Measurements from ENCODE around the gene GPR180. TPM values are rescaled to one million over a fixed set of nuclear protein-coding genes. Genes with fewer than 3 reads are reported as not detected.

Gene GPR180
- total RNA-seq, 2 donors from 2014 or later: 4.6 to 6.0 TPM

GRCh38 chr13:94662274-94662945 is 60.8 kb downstream of the GPR180 start:
- Histone ChIP-seq H3K36me3 (replicated peaks in 1 of 2; ENCODE audit: insufficient read depth in 1 of 2, low read depth in 2 of 2) (no peaks in the 10 kb centered on the region), H3K4me1 (peaks cover 4% of the 10 kb centered on the region), H3K27me3 (peaks cover 0 to 4% of the 10 kb centered on the region in 2 donors), H3K4me3 (no peak overlapping the region), H3K9me3 (no peaks in the 10 kb centered on the region), H3K27ac (no peak overlapping the region)
- no peak for DNase-seq
- 25 to 33% methylated on average over 12 of the region's 12 CpGs for WGBS, 2 donors
- TF ChIP-seq POLR2A (IDR thresholded peaks at IDR 0.05): no peak
- TF ChIP-seq, protein P1, sequence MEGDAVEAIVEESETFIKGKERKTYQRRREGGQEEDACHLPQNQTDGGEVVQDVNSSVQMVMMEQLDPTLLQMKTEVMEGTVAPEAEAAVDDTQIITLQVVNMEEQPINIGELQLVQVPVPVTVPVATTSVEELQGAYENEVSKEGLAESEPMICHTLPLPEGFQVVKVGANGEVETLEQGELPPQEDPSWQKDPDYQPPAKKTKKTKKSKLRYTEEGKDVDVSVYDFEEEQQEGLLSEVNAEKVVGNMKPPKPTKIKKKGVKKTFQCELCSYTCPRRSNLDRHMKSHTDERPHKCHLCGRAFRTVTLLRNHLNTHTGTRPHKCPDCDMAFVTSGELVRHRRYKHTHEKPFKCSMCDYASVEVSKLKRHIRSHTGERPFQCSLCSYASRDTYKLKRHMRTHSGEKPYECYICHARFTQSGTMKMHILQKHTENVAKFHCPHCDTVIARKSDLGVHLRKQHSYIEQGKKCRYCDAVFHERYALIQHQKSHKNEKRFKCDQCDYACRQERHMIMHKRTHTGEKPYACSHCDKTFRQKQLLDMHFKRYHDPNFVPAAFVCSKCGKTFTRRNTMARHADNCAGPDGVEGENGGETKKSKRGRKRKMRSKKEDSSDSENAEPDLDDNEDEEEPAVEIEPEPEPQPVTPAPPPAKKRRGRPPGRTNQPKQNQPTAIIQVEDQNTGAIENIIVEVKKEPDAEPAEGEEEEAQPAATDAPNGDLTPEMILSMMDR (IDR thresholded peaks at IDR 0.05): no peak
- intact Hi-C loops (cut with DNase I): no loop called here
- no peak for ATAC-seq

DNA sequence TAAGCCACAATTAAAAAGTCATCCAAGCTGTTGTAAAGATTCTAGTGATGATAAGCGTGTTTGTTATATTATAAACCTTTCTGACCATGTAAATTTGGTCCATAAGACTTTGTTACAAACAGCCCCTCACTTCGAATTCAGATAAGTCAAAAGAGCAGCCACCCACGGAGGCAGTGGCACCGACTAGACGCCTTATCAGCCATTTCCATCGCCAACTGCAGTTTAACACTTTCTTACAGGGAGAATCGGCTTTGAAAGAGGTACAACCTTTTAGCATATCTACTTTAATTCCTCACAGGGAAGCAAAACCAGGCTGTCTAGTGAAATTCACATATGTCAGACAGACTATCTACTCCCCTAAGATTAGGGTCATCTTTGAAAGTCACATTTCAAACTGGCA is 63.2 kb downstream of the GPR180 start:
- peaks cover 4% of the 10 kb centered on the region for H3K4me1 ChIP-seq
- DNase-seq: no peak
- no peaks in the 10 kb centered on the region for H3K9me3 ChIP-seq
- H3K27ac ChIP-seq: no peak overlapping the region
- WGBS, 2 donors: 44 to 48% methylated on average over 7 of the region's 7 CpGs
- TF ChIP-seq, protein P1 (IDR thresholded peaks at IDR 0.05): no peak
- no peak for TF ChIP-seq POLR2A (IDR thresholded peaks at IDR 0.05)
- ATAC-seq: no peak
- intact Hi-C loops (cut with DNase I): no loop called here
- no peaks in the 10 kb centered on the region for H3K36me3 ChIP-seq (replicated peaks in 1 of 2; ENCODE audit: insufficient read depth in 1 of 2, low read depth in 2 of 2)
- H3K4me3 ChIP-seq: no peak overlapping the region
- peaks cover 0 to 4% of the 10 kb centered on the region in 2 donors for H3K27me3 ChIP-seq

DNA sequence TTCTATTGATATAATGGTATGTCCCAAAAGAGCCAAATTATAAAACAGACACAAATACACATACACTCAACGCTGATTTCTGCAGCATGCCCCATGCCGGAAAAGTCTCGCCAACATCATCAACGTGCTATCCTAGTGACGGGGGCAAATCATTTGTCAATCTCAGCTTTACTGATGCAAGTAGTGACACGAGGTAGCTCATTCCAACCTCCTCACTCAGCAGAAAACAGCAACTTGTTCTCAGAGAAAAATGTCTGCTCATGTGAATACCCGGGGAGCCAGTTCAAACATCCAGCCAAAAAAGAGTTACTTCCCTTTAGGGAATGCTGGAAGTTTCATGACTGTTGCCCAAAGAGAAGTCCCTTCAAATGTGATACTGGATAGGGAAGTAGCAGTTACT is 64.4 kb downstream of the GPR180 start:
- Histone ChIP-seq H3K36me3 (replicated peaks in 1 of 2; ENCODE audit: insufficient read depth in 1 of 2, low read depth in 2 of 2) (no peaks in the 10 kb centered on the region), H3K4me1 (peaks cover 2% of the 10 kb centered on the region), H3K27ac (no peak overlapping the region), H3K27me3 (peaks cover 0 to 4% of the 10 kb centered on the region in 2 donors), H3K4me3 (no peak overlapping the region), H3K9me3 (no peaks in the 10 kb centered on the region)
- DNase-seq: no peak
- WGBS, 2 donors: 78 to 80% methylated on average over 7 of the region's 7 CpGs
- ATAC-seq: no peak
- TF ChIP-seq, protein P1 (IDR thresholded peaks at IDR 0.05): no peak
- TF ChIP-seq POLR2A (IDR thresholded peaks at IDR 0.05): no peak
- intact Hi-C loops (cut with DNase I): no loop called here

DNA sequence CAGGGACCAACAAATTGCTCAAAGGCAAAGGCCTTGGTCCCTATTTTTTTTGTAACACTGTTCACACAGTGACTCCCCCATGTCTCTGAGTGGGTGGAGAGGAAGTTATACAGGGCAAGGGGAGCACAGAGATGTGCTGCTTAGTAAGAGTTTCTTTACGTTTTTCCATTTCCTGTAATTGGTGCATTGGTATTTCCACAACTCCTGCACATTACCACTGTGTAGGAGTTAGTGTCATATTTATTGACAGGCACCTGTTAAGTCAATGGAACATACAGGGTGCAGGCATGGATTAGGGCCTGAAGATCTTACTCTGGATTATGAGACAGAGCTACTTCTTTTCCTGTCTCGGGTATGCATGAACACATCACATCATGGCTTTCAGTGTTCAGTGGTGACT is 65.5 kb downstream of the GPR180 start:
- no peaks in the 10 kb centered on the region for H3K9me3 ChIP-seq
- no peaks in the 10 kb centered on the region for H3K4me1 ChIP-seq
- no peak overlapping the region for H3K4me3 ChIP-seq
- no peaks in the 10 kb centered on the region for H3K36me3 ChIP-seq (replicated peaks in 1 of 2; ENCODE audit: insufficient read depth in 1 of 2, low read depth in 2 of 2)
- peaks cover 0 to 4% of the 10 kb centered on the region in 2 donors for H3K27me3 ChIP-seq
- TF ChIP-seq, protein P1 (IDR thresholded peaks at IDR 0.05): no peak
- TF ChIP-seq POLR2A (IDR thresholded peaks at IDR 0.05): no peak
- H3K27ac ChIP-seq: no peak overlapping the region
- intact Hi-C loops (cut with DNase I): no loop called here
- no peak for ATAC-seq
- WGBS, 2 donors: 52 to 53% methylated on average over 2 of the region's 2 CpGs
- no peak for DNase-seq

GRCh38 chr13:94672400-94672799 is 70.7 kb downstream of the GPR180 start:
- intact Hi-C loops (cut with DNase I): no loop called here
- no peaks in the 10 kb centered on the region for H3K36me3 ChIP-seq (replicated peaks in 1 of 2; ENCODE audit: insufficient read depth in 1 of 2, low read depth in 2 of 2)
- no peaks in the 10 kb centered on the region for H3K4me1 ChIP-seq
- ATAC-seq (no peak), DNase-seq (no peak)
- TF ChIP-seq, protein P1 (IDR thresholded peaks at IDR 0.05): no peak
- no peak for TF ChIP-seq POLR2A (IDR thresholded peaks at IDR 0.05)
- H3K27me3 ChIP-seq: no peaks in the 10 kb centered on the region
- no peaks in the 10 kb centered on the region for H3K9me3 ChIP-seq
- no peak overlapping the region for H3K27ac ChIP-seq
- 52 to 57% methylated on average over 2 of the region's 2 CpGs for WGBS, 2 donors
- H3K4me3 ChIP-seq: no peak overlapping the region
